ENCODE measurements around the gene NXNL1.

The NXNL1 gene

DNA sequence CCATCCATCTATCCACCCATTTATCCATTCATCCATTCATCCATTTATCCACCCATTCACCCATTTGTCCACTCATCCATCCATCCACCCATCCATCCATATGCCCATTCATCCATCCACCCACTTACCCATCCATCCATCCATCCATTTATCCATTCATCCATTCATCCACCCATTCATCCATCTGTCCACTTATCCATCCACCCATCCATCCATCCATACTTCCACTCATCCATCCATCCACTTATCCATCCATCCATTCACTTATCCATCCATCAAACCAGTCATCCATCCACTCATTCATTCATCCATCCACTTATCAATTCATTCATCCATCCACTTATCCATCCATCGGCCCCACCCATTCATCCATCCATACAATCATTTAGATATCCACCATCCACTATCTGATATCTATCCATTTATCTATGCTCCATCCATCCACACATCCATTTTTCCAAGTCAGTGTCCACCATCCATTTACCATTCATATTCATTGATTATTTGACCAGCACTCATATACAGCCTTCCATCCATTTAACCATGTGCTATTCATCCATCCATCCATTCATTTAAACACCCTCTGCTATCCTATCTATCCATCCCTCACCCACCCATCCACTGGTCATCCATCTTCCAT, 15.1 kb downstream of the NXNL1 start:
- no peaks in the 10 kb centered on the region for H3K9me3 ChIP-seq (ENCODE audit: control insufficient read depth, low read length)
- H3K36me3 ChIP-seq (ENCODE audit: control insufficient read depth, insufficient read depth, low read length): no peaks in the 10 kb centered on the region
- no peak overlapping the region for H3K9ac ChIP-seq (ENCODE audit: low read length)
- H3K4me3 ChIP-seq (ENCODE audit: low read length): no peak overlapping the region
- peaks cover 5% of the 10 kb centered on the region for H3K4me1 ChIP-seq (ENCODE audit: control insufficient read depth, insufficient read depth, low read length)
- peaks cover 12% of the 10 kb centered on the region for H3K27me3 ChIP-seq (ENCODE audit: control insufficient read depth, insufficient read depth, low read length)

DNA sequence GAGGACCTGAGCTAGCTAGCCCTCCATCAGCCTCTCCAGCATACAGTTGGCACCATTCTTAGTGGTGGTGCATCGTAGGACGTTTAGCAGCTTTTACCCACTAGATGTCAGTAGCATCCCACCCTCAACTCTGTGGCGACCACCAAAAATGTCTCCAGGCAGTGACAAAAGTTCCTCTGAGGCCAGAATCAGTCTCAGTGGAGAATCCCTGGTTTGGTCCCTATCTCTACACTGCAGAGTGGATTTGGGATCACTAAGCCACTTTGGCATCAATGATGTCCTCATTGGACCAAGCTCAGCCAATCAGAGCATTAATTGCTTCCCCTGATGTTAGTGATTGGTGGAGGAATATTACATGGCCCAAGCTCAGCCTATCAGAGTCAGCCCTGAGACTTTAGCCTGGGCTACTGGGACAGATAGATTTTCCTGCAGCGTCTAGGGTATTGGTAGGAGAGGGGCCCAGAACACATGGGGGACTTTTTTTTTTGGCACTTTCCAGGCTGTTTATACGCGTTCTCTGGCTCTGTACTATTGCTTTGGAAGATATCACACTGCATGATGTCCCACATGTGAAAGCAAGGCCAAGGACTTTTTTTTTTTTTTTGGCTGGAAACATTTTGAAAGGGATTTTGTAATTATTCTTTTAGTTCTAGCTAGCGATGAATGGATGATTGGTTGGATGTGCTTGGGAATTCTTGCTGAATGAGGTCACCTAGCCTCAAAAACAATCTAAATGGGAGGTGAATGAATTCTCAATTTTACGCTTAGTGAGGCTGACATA, 19.3 kb downstream of the NXNL1 start:
- H3K36me3 ChIP-seq (ENCODE audit: control insufficient read depth, insufficient read depth, low read length): no peaks in the 10 kb centered on the region
- H3K27me3 ChIP-seq (ENCODE audit: control insufficient read depth, insufficient read depth, low read length): peaks cover 2% of the 10 kb centered on the region
- H3K9me3 ChIP-seq (ENCODE audit: control insufficient read depth, low read length): no peaks in the 10 kb centered on the region
- no peaks in the 10 kb centered on the region for H3K4me1 ChIP-seq (ENCODE audit: control insufficient read depth, insufficient read depth, low read length)
- no peak overlapping the region for H3K9ac ChIP-seq (ENCODE audit: low read length)
- no peak overlapping the region for H3K4me3 ChIP-seq (ENCODE audit: low read length)

DNA sequence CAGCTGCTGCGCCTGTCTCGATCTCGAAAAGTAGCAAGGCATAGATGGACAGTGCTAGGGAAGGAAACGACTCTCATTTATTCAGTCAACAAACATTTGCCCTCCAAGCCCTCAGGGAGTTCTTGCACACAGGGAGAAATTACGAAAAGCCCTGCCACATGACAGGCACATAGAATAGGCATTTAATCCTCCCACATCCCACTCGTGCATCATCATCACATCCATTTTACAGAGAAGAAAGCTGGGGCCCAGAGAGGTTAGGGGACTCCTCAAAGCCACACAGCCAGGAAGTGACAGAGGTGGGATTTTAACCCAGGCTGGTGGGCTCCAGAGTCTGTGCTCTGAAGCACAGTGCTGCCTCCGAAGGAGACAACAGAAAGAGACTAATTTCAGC, 23.9 kb downstream of the NXNL1 start:
- Histone ChIP-seq H3K27me3 (ENCODE audit: control insufficient read depth, insufficient read depth, low read length) (no peaks in the 10 kb centered on the region), H3K9me3 (ENCODE audit: control insufficient read depth, low read length) (no peaks in the 10 kb centered on the region), H3K36me3 (ENCODE audit: control insufficient read depth, insufficient read depth, low read length) (no peaks in the 10 kb centered on the region), H3K9ac (ENCODE audit: low read length) (no peak overlapping the region), H3K4me1 (ENCODE audit: control insufficient read depth, insufficient read depth, low read length) (no peaks in the 10 kb centered on the region), H3K4me3 (ENCODE audit: low read length) (no peak overlapping the region)

DNA sequence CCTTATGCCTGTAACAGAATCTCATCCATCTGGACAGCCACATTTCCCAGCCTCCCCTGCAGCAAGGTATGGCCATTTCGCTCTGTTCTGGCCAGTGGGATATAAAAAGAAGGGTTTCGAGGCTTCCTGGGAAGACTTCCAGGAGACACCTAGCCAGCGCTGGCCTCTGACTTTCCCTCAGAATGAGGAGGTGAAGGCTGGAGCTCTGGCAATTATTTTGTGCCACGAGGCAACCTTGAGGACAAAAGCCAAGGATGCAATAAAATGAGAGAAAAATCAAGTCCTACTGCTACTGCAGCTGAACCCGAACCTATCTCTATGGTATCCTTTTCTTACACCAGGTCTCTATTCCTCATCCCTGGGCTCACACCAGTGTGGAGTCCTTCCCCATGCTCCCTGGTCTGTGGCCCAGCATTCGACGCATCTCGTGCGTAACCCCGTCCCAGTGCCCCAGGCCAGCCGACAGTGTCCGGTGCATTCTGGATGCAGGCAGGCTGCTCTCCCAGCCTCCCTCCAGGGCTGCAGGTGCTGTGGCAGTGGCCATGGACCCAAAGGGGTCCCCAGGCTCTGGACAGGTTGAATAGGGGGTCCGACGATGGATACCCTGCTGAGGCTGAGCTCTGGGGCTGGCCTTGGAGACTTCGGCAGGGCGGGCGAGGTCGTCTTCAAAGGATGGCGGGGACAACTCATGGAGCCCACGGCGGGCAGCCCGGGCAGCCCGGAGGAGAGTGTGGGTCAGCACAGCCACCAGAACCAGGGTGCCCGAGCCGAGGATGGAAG, 24.4 kb downstream of the NXNL1 start:
- no peaks in the 10 kb centered on the region for H3K36me3 ChIP-seq (ENCODE audit: control insufficient read depth, insufficient read depth, low read length)
- no peaks in the 10 kb centered on the region for H3K4me1 ChIP-seq (ENCODE audit: control insufficient read depth, insufficient read depth, low read length)
- no peak overlapping the region for H3K4me3 ChIP-seq (ENCODE audit: low read length)
- H3K9me3 ChIP-seq (ENCODE audit: control insufficient read depth, low read length): no peaks in the 10 kb centered on the region
- no peak overlapping the region for H3K9ac ChIP-seq (ENCODE audit: low read length)
- H3K27me3 ChIP-seq (ENCODE audit: control insufficient read depth, insufficient read depth, low read length): no peaks in the 10 kb centered on the region

DNA sequence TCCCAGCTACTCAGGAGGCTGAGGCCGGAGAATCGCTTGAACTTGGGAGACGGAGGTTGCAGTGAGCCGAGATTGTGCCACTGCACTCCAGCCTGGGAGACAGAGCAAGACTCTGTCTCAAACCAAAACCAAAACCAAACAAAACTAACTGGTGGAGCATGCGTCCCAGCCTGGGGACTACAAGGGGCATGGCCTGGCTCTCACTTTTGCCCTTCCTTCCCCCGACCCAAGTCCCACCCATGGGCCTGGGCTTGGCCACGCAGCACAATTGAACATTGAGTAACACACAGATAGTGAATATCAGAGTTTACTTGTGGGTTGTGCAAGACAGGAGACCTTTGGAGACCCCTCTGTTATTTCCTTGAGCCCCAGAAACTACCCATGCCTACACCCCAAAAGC, 25.5 kb downstream of the NXNL1 start:
- no peaks in the 10 kb centered on the region for H3K36me3 ChIP-seq (ENCODE audit: control insufficient read depth, insufficient read depth, low read length)
- no peak overlapping the region for H3K9ac ChIP-seq (ENCODE audit: low read length)
- H3K27me3 ChIP-seq (ENCODE audit: control insufficient read depth, insufficient read depth, low read length): no peaks in the 10 kb centered on the region
- H3K4me3 ChIP-seq (ENCODE audit: low read length): no peak overlapping the region
- no peaks in the 10 kb centered on the region for H3K4me1 ChIP-seq (ENCODE audit: control insufficient read depth, insufficient read depth, low read length)
- no peaks in the 10 kb centered on the region for H3K9me3 ChIP-seq (ENCODE audit: control insufficient read depth, low read length)

DNA sequence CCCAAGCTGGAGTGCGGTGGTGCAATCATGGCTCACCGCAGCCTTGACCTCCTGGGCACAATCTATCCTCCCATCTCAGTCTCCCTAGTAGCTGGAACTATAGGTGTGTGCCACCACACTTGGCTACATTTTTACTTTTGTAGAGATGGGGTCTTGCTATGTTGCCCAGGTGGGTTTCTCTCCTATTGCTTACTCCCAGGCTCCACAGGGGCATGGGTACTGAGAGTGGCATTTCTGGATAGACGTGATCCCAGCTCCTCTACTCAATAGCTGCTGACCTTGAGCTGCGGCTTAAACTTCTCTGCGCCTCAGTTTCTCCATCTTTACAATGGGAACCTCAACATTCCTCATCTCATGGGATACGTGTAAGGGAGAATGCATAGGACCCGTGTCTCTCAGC, 29.3 kb downstream of the NXNL1 start:
- no peaks in the 10 kb centered on the region for H3K27me3 ChIP-seq (ENCODE audit: control insufficient read depth, insufficient read depth, low read length)
- H3K9ac ChIP-seq (ENCODE audit: low read length): no peak overlapping the region
- no peaks in the 10 kb centered on the region for H3K9me3 ChIP-seq (ENCODE audit: control insufficient read depth, low read length)
- H3K36me3 ChIP-seq (ENCODE audit: control insufficient read depth, insufficient read depth, low read length): no peaks in the 10 kb centered on the region
- no peaks in the 10 kb centered on the region for H3K4me1 ChIP-seq (ENCODE audit: control insufficient read depth, insufficient read depth, low read length)
- no peak overlapping the region for H3K4me3 ChIP-seq (ENCODE audit: low read length)

DNA sequence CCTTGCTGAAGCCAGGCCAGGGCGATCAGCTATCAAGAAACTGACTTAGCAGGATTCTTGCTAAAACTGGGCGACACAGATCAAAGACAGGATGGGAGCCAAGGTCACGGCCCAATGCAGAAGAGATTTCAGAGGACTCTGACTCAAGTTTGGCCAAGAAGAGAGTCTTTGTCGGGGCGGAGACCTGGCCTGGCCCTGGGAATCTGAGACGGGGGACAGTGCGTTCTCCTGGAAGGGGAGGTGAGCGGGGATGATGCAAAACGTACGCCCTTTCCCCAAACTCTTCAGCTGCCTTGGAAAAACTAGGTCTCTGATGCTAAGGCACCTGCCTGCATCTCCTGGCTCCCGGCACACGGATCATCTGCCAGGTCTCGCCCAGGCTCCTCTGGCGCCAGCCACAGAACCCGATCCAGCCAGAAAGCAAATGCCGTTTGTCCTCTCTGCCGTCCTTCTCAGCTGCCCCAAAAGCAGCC, 31.0 kb downstream of the NXNL1 start:
- no peaks in the 10 kb centered on the region for H3K27me3 ChIP-seq (ENCODE audit: control insufficient read depth, insufficient read depth, low read length)
- no peak overlapping the region for H3K9ac ChIP-seq (ENCODE audit: low read length)
- no peaks in the 10 kb centered on the region for H3K9me3 ChIP-seq (ENCODE audit: control insufficient read depth, low read length)
- no peaks in the 10 kb centered on the region for H3K36me3 ChIP-seq (ENCODE audit: control insufficient read depth, insufficient read depth, low read length)
- no peak overlapping the region for H3K4me3 ChIP-seq (ENCODE audit: low read length)
- H3K4me1 ChIP-seq (ENCODE audit: control insufficient read depth, insufficient read depth, low read length): no peaks in the 10 kb centered on the region

DNA sequence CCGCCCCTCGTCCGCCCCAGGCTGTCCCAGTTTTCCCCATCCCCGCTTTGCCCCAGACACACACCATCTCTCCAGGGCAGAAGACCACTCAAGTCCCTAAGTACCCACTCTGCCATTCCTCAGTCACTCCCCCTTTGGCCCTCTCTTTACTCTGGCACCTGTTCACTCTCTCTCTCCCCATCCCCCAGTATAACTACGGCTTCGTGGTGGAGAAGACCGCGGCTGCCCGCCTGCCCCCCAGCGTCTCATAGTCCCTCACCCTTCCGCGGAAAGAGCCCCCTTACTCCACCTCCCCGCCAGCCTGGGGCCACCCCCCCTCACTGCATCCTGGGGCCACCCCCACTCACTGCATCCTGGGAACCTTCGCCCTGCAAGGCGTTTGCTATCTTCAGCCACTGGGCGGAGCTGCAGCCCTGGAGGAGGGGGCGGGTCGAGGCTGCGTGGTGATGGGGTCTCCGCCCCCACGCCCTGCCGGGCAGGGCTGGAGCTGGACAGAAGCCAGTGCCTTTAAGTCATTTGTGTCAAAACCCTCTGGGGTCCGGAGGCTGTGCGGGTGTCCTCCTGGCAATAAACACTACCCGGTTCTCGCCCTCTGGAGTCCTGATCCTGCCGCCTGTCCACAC, 35.9 kb downstream of the NXNL1 start:
- no peak overlapping the region for H3K4me3 ChIP-seq (ENCODE audit: low read length)
- no peaks in the 10 kb centered on the region for H3K36me3 ChIP-seq (ENCODE audit: control insufficient read depth, insufficient read depth, low read length)
- H3K9ac ChIP-seq (ENCODE audit: low read length): no peak overlapping the region
- H3K9me3 ChIP-seq (ENCODE audit: control insufficient read depth, low read length): no peaks in the 10 kb centered on the region
- peaks cover 6% of the 10 kb centered on the region for H3K4me1 ChIP-seq (ENCODE audit: control insufficient read depth, insufficient read depth, low read length)
- H3K27me3 ChIP-seq (ENCODE audit: control insufficient read depth, insufficient read depth, low read length): no peaks in the 10 kb centered on the region

DNA sequence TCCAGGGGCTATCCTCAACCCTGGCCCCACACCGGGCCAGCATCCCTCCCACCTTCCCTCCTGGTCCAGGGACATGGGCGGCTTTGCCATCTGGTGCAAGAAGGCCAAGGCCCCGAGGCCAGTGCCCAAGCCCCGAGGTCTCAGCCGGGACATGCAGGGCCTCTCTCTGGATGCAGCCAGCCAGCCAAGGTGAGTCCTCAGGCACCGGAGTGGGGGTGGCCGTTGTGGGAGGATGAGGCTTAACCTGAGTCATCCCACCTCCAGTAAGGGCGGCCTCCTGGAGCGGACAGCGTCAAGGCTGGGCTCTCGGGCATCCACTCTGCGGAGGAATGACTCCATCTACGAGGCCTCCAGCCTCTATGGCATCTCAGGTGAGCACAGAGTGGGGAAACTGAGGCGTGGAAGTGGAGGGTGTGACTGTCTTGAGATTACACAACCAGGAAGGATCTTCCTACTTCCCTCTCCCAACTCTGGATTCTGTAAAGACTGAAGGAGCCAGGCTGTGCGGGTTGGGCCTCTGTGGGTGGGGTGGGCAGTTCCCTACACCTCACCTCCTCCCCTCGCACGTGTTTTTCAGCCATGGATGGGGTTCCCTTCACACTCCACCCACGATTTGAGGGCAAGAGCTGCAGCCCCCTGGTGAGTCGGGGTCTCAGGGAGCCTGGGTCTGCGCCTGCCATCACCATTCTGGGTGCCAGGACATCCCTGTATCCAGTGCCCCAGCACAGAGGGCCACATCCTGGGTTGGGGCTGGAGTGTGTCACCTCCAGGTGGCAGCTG, 37.1 kb downstream of the NXNL1 start:
- peaks cover 11% of the 10 kb centered on the region for H3K4me1 ChIP-seq (ENCODE audit: control insufficient read depth, insufficient read depth, low read length)
- no peak overlapping the region for H3K4me3 ChIP-seq (ENCODE audit: low read length)
- no peaks in the 10 kb centered on the region for H3K36me3 ChIP-seq (ENCODE audit: control insufficient read depth, insufficient read depth, low read length)

DNA sequence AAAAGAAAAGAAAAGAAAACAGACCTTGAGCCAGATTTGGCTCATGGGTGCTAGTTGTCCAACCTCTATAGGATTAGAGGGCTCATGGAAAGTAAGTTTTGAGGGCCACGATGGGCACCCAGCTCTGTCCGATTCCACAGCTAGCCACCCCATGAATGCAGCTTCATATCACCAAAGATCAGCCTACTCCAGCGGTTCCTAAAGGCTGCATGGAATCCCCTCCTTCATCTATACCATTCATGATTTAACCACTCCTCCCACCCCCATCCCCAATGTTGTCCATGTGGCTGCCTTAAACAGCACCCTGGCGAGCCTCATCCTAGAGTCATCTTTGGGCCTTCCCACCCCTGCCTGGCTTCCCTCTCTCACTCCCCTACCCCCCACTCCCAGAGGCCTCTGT, 38.8 kb downstream of the NXNL1 start:
- Histone ChIP-seq H3K9me3 (ENCODE audit: control insufficient read depth, low read length) (no peaks in the 10 kb centered on the region), H3K9ac (ENCODE audit: low read length) (no peak overlapping the region), H3K27me3 (ENCODE audit: control insufficient read depth, insufficient read depth, low read length) (no peaks in the 10 kb centered on the region), H3K36me3 (ENCODE audit: control insufficient read depth, insufficient read depth, low read length) (no peaks in the 10 kb centered on the region), H3K4me3 (ENCODE audit: low read length) (no peak overlapping the region), H3K4me1 (ENCODE audit: control insufficient read depth, insufficient read depth, low read length) (peaks cover 11% of the 10 kb centered on the region)

More for the DNA sequence above, 37.1 kb downstream of the NXNL1 start:
- Histone ChIP-seq H3K9me3 (ENCODE audit: control insufficient read depth, low read length) (no peaks in the 10 kb centered on the region), H3K9ac (ENCODE audit: low read length) (no peak overlapping the region), H3K27me3 (ENCODE audit: control insufficient read depth, insufficient read depth, low read length) (no peaks in the 10 kb centered on the region)

DNA sequence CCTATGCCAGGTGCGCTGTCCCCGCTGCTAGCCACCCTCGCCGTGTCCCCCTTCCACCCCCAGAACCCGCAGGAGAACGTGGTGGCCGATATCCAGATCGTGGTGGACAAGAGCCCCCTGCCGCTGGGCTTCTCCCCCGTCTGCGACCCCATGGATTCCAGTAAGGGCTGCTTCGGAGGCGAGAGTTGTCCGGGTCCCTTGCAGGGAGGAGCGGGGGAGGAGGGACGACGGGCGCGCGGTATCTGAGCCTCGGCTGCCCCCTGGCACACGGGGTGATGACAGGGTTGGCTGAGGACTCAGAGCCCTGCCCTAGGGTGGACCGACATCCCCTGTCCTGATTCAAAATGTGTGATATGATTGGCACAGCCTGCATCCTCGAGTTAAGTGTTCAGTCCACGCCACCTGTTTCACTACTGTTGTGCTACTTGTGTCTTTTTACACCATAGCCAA, 40.2 kb downstream of the NXNL1 start:
- Histone ChIP-seq H3K4me1 (ENCODE audit: control insufficient read depth, insufficient read depth, low read length) (peaks cover 11% of the 10 kb centered on the region), H3K9me3 (ENCODE audit: control insufficient read depth, low read length) (no peaks in the 10 kb centered on the region), H3K4me3 (ENCODE audit: low read length) (peak overlapping the region; percentile 90), H3K36me3 (ENCODE audit: control insufficient read depth, insufficient read depth, low read length) (no peaks in the 10 kb centered on the region), H3K27me3 (ENCODE audit: control insufficient read depth, insufficient read depth, low read length) (no peaks in the 10 kb centered on the region), H3K9ac (ENCODE audit: low read length) (peak overlapping the region; percentile 84)
